Left forelimb (tissue), 1 donor: ENCODE data around the gene GIGYF2.
A peak's percentile ranks its signal among the peaks of the same experiment; 100 is the strongest.
"Not testable (repeated sequence)": the region's sequence is repeated elsewhere in the genome, so short reads cannot be mapped to it uniquely, and the experiment has no call there.

ENCODE experiments used
- DNase-seq: peaks from one replicate; pipeline ENCODE4 v3.0.0-alpha.2; 2018; ENCODE audit warnings: low spot score

The GIGYF2 gene

GRCh38 chr2:232892221-232892620 lies 195.1 kb downstream of the GIGYF2 start:
- DNase-seq: no peak

- DNase-seq: peak; percentile 49
Measured at GRCh38 chr2:232892843-232893242, 195.7 kb downstream of the GIGYF2 start.

GRCh38 chr2:232893834-232894233 lies 196.7 kb downstream of the GIGYF2 start:
- no peak for DNase-seq

- DNase-seq: no peak
Measured at GRCh38 chr2:232894251-232894650, 197.1 kb downstream of the GIGYF2 start.

GRCh38 chr2:232894746-232895145 lies 197.6 kb downstream of the GIGYF2 start:
- DNase-seq: peak; percentile 45

GRCh38 chr2:232896111-232896510 lies 199.0 kb downstream of the GIGYF2 start:
- DNase-seq: no peak

GRCh38 chr2:232896720-232897597 lies 199.8 kb downstream of the GIGYF2 start:
- peak; percentile 58 for DNase-seq

- no peak for DNase-seq
Measured at GRCh38 chr2:232897598-232898408, 200.7 kb downstream of the GIGYF2 start.

- DNase-seq: peak; percentile 61
Measured at GRCh38 chr2:232898592-232899543, 201.7 kb downstream of the GIGYF2 start.

- peak; percentile 48 for DNase-seq
Measured at GRCh38 chr2:232900811-232901735, 203.9 kb downstream of the GIGYF2 start.

GRCh38 chr2:232901736-232902578 lies 204.8 kb downstream of the GIGYF2 start:
- peak; percentile 55 for DNase-seq

GRCh38 chr2:232903989-232904388 lies 206.9 kb downstream of the GIGYF2 start:
- DNase-seq: no peak

GRCh38 chr2:232906867-232907717 lies 210.0 kb downstream of the GIGYF2 start:
- not testable (repeated sequence) for DNase-seq

GRCh38 chr2:232907718-232908085 lies 210.6 kb downstream of the GIGYF2 start:
- DNase-seq: not testable (repeated sequence)

- no peak for DNase-seq
Measured at GRCh38 chr2:232908695-232909094, 211.6 kb downstream of the GIGYF2 start.
